ENCODE data around the gene LPXN. TPM values are rescaled to one million over a fixed set of nuclear protein-coding genes. Genes with fewer than 3 reads are reported as not detected.

Gene LPXN
- total and polyA plus RNA-seq, 2 experiments from 2014 or later = 2.3 to 3.2 TPM

- 89% methylated on average over 4 of the region's 4 CpGs for WGBS (ENCODE audit: low lambda C conversion rate, missing lambda C conversion rate)
Measured at GRCh38 chr11:58606930-58607714, 31.5 kb upstream of the LPXN start.

DNA sequence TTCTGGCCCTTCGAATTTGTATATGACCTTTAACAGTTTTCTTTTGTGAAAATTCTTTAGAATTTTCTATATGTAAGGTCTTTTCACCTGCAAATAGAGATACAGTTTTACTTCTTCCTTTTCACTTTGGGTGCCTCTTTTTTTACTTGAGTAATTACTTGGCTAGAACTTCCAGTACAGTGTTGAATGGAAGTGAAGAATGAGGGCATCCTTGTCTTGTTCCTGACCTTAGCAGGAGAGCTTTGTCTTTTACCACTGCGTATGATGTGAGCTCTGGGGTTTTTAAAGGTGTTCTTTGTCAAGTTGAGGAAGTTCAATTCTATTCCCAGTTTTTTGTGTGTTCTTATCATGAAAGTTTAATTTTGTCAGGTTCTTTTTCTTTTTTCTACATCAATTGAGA, 24.9 kb upstream of the LPXN start:
- H4K20me1 ChIP-seq (ENCODE audit: insufficient read depth, poor library complexity, severe bottlenecking) = peaks cover 57% of the 10 kb centered on the region
- no peaks in the 10 kb centered on the region for H3K27me3 ChIP-seq
- no peak for DNase-seq (ENCODE audit: low spot score)
- TF ChIP-seq CTCF (IDR thresholded peaks at IDR 0.05; ENCODE audit: poor library complexity) = no peak
- WGBS (ENCODE audit: low lambda C conversion rate, missing lambda C conversion rate) = 100% methylated on average over 2 of the region's 2 CpGs
- no peak overlapping the region for H3K4me2 ChIP-seq
- H3K79me2 ChIP-seq = peaks cover 98% of the 10 kb centered on the region
- no peak overlapping the region for H3K27ac ChIP-seq
- peaks cover 10% of the 10 kb centered on the region for H3K4me1 ChIP-seq (ENCODE audit: insufficient read depth)
- no peaks in the 10 kb centered on the region for H3K9me2 ChIP-seq (replicated peaks; ENCODE audit: insufficient read depth)
- H2AFZ ChIP-seq = no peak overlapping the region
- no peaks in the 10 kb centered on the region for H3K9me3 ChIP-seq (ENCODE audit: low read depth)
- no peaks in the 10 kb centered on the region for H3K36me3 ChIP-seq (replicated peaks; ENCODE audit: insufficient read depth, low read depth)
- H3K4me3 ChIP-seq = no peak overlapping the region

More at GRCh38 chr11:58606930-58607714, 31.5 kb upstream of the LPXN start:
- H3K4me2 ChIP-seq = no peak overlapping the region
- TF ChIP-seq EZH2 (IDR thresholded peaks at IDR 0.05; ENCODE audit: borderline replicate concordance) (no peak), EZH2phosphoT487 (IDR thresholded peaks at IDR 0.05; ENCODE audit: low read depth, severe bottlenecking, unreplicated experiment) (no peak), CTCF (IDR thresholded peaks at IDR 0.05; ENCODE audit: poor library complexity) (no peak)
- no peaks in the 10 kb centered on the region for H3K9me2 ChIP-seq (replicated peaks; ENCODE audit: insufficient read depth)
- DNase-seq (ENCODE audit: low spot score) = no peak
- no peak overlapping the region for H3K27ac ChIP-seq
- H3K36me3 ChIP-seq (replicated peaks; ENCODE audit: insufficient read depth, low read depth) = no peaks in the 10 kb centered on the region
- H3K27me3 ChIP-seq = no peaks in the 10 kb centered on the region
- no peak overlapping the region for H2AFZ ChIP-seq
- H3K79me2 ChIP-seq = peaks cover 90% of the 10 kb centered on the region
- H3K4me3 ChIP-seq = no peak overlapping the region
- H4K20me1 ChIP-seq (ENCODE audit: insufficient read depth, poor library complexity, severe bottlenecking) = peaks cover 30% of the 10 kb centered on the region
- no peaks in the 10 kb centered on the region for H3K9me3 ChIP-seq (ENCODE audit: low read depth)
- H3K4me1 ChIP-seq (ENCODE audit: insufficient read depth) = no peaks in the 10 kb centered on the region

DNA sequence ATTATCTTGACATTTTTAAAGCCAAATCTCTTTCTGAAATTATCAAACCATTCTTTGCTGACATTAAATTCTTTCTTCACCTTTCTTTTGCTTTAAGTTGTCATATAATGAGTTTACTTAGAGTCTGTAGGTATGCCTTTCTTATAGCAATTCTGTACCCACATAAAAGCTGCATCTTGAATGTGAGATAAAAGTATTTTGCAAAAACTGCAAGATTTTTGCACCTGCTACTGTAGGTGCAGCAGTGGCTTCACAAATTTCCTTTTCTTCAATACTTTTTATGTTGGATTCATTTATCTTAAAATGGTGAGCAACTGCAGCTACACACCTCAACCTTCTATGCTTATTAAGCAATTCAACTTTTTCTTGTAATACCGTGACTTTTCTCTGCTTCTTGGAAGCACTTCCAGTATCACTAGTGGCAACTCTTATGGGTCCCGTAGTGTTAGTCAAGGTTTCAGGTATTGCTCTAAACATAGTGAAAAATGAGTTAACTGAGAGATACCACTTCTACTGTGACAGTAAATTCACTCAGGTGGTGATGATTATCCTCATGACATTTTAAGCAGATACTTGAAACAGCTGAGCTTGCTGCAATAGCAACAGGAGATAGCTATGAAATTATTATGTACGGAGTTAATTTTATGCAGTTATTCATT, 22.0 kb upstream of the LPXN start:
- Histone ChIP-seq H4K20me1 (ENCODE audit: insufficient read depth, poor library complexity, severe bottlenecking) (peaks cover 43% of the 10 kb centered on the region), H3K4me2 (no peak overlapping the region), H3K27me3 (no peaks in the 10 kb centered on the region), H3K4me3 (no peak overlapping the region), H3K36me3 (replicated peaks; ENCODE audit: insufficient read depth, low read depth) (no peaks in the 10 kb centered on the region), H2AFZ (no peak overlapping the region), H3K27ac (no peak overlapping the region), H3K79me2 (peaks cover 100% of the 10 kb centered on the region), H3K4me1 (ENCODE audit: insufficient read depth) (peaks cover 10% of the 10 kb centered on the region), H3K9me2 (replicated peaks; ENCODE audit: insufficient read depth) (no peaks in the 10 kb centered on the region), H3K9me3 (ENCODE audit: low read depth) (no peaks in the 10 kb centered on the region)
- DNase-seq (ENCODE audit: low spot score) = no peak
- TF ChIP-seq EZH2 (IDR thresholded peaks at IDR 0.05; ENCODE audit: borderline replicate concordance) = no peak
- TF ChIP-seq CTCF (IDR thresholded peaks at IDR 0.05; ENCODE audit: poor library complexity) = no peak
- no peak for TF ChIP-seq EZH2phosphoT487 (IDR thresholded peaks at IDR 0.05; ENCODE audit: low read depth, severe bottlenecking, unreplicated experiment)
- WGBS (ENCODE audit: low lambda C conversion rate, missing lambda C conversion rate) = 95% methylated on average over 3 of the region's 3 CpGs

Measured in hepatocyte (in vitro differentiated cells).